ENCODE measurements around the gene COPS2.
"Not testable (repeated sequence)": the region's sequence is repeated elsewhere in the genome, so short reads cannot be mapped to it uniquely, and the experiment has no call there.

COPS2 gene

DNA sequence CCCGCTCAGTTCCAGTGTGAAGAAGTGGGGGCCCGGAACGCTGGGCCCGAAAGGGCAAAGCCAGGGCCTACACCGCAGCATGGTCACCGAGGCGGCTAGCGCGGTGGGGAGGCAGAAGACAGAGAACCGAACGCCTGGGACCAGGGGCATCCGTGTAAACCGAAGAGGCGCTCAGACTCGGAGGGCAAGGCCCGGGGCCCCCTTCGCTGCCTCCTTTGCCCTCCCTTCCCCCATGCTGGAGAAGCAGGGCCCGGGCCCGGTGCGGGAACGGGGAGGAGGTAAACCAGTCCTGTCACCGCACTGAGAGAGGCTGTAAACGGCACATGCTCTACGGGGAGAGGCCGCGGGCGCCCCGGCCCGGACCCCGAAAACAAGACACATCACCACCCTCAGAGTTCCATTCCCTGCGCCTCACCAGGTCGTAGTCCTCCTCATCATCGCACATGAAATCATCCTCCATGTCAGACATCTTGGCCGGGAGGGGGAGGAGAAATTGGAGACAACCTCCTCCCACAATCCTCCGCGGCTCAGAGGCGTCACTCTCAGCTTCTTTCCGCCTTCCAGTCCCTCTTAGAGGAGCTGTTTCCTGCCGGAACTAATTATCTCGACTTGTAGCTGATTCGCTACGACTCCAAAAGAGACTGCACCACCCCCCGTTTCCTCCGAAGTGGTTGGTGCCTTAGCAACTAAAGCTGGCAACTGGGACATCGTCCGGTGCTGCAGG, at the start of gene COPS2:
Gene COPS2, minus strand, starts transcription at position 490 of the 724 bp plus-strand sequence. Its CDS starts 21 bp downstream, at position 469.
- in situ Hi-C loops (cut with MboI; ENCODE audit: low sequenced_read_pairs): no loop called here

DNA sequence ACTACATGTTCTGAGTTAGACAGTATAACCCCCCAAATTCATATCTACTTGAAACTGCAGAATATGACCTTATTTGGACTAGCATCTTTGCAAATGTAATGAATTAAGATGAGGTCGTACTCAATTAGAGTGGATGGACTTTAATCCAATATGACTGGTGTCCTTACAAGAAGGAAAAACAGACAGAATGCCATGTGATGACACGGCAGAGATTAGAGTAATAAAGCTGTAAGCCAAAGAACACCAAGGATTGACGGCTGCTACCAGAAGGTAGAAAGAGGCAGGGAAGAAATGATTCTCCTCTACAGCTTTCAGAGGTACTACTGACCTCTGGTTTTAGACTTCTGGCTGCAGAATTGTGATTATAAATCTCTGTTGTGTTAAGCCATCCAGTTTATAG, 44.9 kb upstream of the COPS2 start:
- in situ Hi-C loops (cut with MboI; ENCODE audit: low sequenced_read_pairs): no loop called here

DNA sequence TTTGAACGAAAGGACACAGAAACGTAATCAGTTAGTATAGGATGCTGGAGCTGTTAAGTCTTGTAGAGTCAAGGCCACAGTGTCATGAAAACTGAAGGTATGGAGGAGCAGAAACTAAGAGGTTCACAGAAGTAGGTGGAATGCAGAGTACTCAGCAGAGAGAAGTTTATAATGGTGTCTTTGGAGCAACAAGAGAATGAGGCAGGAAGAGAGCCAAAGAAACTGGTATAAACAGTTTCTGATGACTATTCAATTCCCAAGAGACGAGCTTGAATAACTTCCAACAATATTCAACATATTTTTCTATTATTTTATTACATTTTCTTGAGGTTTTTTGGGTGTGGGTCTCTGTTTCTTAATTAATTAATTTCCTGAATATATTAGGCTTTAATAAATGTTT, 44.3 kb upstream of the COPS2 start:
- in situ Hi-C loops (cut with MboI; ENCODE audit: low sequenced_read_pairs): no loop called here

GRCh38 chr15:49196856-49197255, 41.5 kb upstream of the COPS2 start:
- in situ Hi-C loops (cut with MboI; ENCODE audit: low sequenced_read_pairs): no loop called here

GRCh38 chr15:49191892-49192291, 36.5 kb upstream of the COPS2 start:
- in situ Hi-C loops (cut with MboI; ENCODE audit: low sequenced_read_pairs): no loop called here

GRCh38 chr15:49190586-49190985, 35.2 kb upstream of the COPS2 start:
- in situ Hi-C loops (cut with MboI; ENCODE audit: low sequenced_read_pairs): no loop called here

DNA sequence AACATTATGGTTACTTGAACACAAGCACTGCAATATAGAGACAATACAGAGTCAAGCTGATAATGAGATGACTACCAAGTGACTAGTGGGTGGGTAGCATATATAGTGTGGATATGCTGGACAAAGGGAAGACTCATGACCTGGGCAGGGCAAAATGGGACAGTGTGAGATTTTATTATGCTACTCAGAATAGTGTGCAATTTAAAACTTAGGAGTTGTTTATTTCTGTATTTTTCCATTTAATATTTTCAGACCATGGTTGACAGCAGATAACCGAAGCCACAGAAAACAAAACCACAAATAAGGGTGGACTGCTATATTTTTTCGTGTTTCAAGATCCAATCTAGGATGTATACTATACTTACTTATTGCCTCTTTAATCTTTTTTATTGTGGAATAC, 34.2 kb upstream of the COPS2 start:
- in situ Hi-C loops (cut with MboI; ENCODE audit: low sequenced_read_pairs): no loop called here

DNA sequence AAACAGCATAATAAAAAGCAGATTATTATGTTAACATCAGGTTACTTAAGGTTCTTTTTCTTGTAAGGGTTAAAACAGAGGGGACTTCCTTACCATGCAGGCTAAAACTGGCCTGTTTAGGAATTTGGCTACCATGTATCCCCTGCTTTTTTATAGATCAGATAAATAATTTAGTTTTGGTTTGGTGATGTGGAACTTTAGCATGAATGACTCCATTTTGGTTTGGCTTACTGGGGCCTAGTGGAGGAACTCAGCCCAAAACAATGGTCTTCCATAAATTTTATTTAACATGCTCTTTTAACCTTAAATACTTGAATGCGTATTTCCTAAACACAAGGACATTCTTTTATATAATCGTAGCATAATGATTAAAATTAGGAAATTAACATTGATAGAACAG, 33.5 kb upstream of the COPS2 start:
- in situ Hi-C loops (cut with MboI; ENCODE audit: low sequenced_read_pairs): no loop called here

DNA sequence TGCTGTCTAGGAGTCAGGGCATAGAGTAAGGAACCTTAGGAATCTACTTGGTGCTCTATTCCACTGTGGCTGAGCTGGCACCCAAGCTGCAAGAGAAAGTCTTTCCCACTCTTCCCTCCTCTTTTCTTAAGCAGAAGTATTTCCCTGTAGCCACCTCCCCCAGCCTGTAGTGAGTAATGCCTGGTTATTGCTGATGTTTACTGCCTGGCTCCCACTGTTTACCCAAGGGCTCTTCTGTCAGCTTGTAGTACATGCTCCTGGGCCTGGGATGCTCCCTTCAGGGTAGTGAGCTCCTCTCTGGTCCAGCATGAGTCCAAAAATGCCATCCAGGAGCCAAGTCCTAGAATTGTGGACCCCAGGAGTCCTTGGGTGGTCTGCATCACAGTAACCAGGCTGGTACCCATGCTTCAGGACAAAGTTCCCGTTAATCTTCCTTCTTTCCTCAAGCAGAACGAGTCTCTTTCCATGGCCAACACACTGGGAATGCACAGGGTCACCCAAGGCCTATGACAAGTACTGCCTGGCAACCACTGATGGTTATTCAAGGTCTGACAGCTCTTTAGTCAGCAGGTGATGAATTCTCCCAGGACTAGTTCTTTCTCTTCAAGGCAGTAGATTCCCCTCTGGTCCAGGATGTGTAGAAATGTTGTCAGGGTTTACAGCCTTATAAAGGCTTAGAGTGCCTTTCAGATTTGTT, 32.3 kb upstream of the COPS2 start:
- in situ Hi-C loops (cut with MboI; ENCODE audit: low sequenced_read_pairs): no loop called here

DNA sequence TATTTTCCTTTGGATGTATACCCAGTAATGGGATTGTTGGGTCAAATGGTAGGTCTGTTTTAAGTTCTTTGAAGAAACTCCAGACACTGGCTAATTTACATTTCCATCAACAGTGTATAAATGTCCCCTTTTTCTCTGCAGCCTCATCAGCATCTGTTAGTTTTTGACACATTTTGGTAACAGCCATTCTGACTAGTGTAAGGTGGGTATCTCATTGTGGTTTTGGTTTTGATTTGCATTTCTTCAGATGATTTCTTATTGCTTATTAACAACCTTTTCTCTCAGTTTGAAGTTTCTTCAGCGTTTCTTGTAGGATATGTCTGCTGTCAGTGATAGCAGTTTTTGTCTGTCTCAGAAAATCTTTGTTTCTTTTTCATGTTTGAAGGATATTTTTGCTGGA, 30.1 kb upstream of the COPS2 start:
- in situ Hi-C loops (cut with MboI; ENCODE audit: low sequenced_read_pairs): no loop called here

DNA sequence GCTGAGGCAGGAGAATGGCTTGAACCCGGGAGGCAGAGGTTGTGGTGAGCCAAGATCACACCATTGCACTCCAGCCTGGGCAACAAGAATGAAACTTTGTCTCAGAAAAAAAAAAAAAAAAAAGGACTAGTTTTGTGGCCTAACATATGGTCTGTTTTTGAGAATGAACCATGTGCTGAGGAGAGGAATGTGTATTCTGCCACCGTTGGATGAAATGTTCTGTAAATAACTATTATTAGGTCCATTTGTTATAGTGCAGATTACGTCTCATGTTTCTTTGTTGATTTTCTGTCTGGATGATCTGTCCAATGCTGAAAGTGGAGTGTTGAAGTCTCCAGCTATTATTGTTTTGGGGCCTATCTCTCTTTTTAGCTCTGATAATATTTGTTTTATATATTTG, 28.3 kb upstream of the COPS2 start:
- in situ Hi-C loops (cut with MboI; ENCODE audit: low sequenced_read_pairs): not testable (repeated sequence)

GRCh38 chr15:49182128-49182527, 26.7 kb upstream of the COPS2 start:
- in situ Hi-C loops (cut with MboI; ENCODE audit: low sequenced_read_pairs): no loop called here

- in situ Hi-C loops (cut with MboI; ENCODE audit: low sequenced_read_pairs): no loop called here
These were observed 24.2 kb upstream of the COPS2 start for GRCh38 chr15:49179433-49180190.

GRCh38 chr15:49178497-49178896, 23.1 kb upstream of the COPS2 start:
- in situ Hi-C loops (cut with MboI; ENCODE audit: low sequenced_read_pairs): no loop called here

- in situ Hi-C loops (cut with MboI; ENCODE audit: low sequenced_read_pairs): not testable (repeated sequence)
These were observed 20.4 kb upstream of the COPS2 start for GRCh38 chr15:49175582-49176397.

GRCh38 chr15:49174902-49175301, 19.5 kb upstream of the COPS2 start:
- in situ Hi-C loops (cut with MboI; ENCODE audit: low sequenced_read_pairs): no loop called here

GRCh38 chr15:49171790-49172189, 16.4 kb upstream of the COPS2 start:
- in situ Hi-C loops (cut with MboI; ENCODE audit: low sequenced_read_pairs): no loop called here

DNA sequence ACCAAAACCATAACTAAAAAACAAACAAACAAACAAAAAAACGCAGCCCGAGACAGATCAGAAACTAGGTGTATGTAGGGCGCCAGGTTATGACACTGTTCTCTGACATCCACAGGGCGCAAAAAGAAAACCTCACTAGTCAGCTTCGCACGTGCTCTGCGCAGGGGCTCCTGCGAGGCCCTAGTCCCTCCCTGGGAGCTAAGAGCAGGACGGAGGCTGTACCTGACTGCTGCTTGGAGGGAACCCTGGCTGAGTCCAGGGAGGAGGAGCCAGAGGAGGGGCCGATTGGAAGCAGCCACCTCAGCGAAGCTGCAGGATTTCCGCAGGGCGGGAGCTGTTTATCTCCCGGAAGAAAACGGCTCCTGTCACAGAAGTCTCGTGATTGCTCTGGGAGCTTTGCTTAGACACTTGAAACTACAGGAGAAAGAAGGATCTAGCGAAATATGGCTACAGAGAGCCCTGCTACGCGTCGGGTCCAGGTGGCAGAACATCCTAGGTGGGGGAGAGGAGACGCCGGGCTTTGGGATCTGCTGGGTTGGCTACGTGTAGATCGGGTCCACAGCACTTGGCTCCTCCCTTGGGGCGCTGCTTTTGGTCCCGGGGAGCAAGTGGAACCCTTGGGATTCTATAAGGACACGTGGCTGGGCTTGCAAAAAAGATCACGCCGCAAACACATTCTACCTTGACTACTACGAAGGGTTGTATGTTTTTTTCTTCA, 14.6 kb upstream of the COPS2 start, which contains the start of gene GALK2:
Gene GALK2, plus strand, starts transcription at position 368 of the 718 bp plus-strand sequence. Its CDS starts 76 bp downstream, at position 444.
- in situ Hi-C loops (cut with MboI; ENCODE audit: low sequenced_read_pairs): no loop called here

GRCh38 chr15:49168016-49168415, 12.6 kb upstream of the COPS2 start:
- in situ Hi-C loops (cut with MboI; ENCODE audit: low sequenced_read_pairs): no loop called here

DNA sequence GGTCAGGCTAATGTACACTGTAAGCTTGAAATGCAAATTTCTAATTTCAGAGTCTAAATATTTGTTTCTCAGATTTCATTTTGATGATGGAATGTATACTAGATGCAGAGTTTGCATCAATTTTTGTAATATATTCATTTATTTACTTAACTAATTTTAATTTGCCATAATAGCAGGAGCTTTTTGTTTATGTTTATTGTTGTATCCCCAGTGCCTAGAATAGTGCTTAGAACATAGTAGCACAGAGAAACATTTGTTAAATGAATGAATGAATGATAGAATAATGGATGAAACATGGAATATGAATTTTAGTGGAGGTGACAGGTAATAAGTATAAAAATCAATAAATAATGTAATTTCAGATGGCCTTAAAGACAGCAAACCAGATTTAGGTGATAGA, 9.5 kb upstream of the COPS2 start:
- in situ Hi-C loops (cut with MboI; ENCODE audit: low sequenced_read_pairs): no loop called here
